SU-DHL-6 (cell line): ENCODE measurements around the gene GNAS.

Experiments used
- H2AFZ ChIP-seq: fragments of 200-600 bp; sonication (generic); 2 replicates; pipeline ENCODE4 v1.6.1; 2014; ENCODE audit warnings: low read depth, mild to moderate bottlenecking, moderate library complexity, mixed read lengths, antibody characterized with exemption, low read length; ENCODE audit not compliant: severe bottlenecking
- H3F3A ChIP-seq: fragments of 200-600 bp; shearing (Covaris generic); 2 replicates; pipeline ENCODE4 v1.6.0; 2016; ENCODE audit warnings: antibody characterized with exemption, mild to moderate bottlenecking; ENCODE audit not compliant: insufficient read depth
- H3K27ac ChIP-seq: fragments of 200-600 bp; sonication (generic); 2 replicates; pipeline ENCODE4 v1.5.1; 2016; ENCODE audit warnings: low read depth, mild to moderate bottlenecking, low read length, moderate library complexity, mixed read lengths
- H3K27me3 ChIP-seq: fragments of 200-600 bp; sonication (generic), shearing (Covaris generic); 2 replicates; pipeline ENCODE4 v1.6.0; 2014; ENCODE audit warnings: mild to moderate bottlenecking, low read length
- H3K36me3 ChIP-seq: fragments of 200-600 bp; sonication (generic); 2 replicates; pipeline ENCODE4 v1.6.1; 2014; ENCODE audit warnings: mild to moderate bottlenecking, low read length, mixed read lengths
- H3K4me2 ChIP-seq: fragments of 300-600, 200-600 bp; shearing (Covaris generic), sonication (generic); 2 replicates; pipeline ENCODE4 v1.6.0; 2014; ENCODE audit warnings: low read length, low read depth, mild to moderate bottlenecking; ENCODE audit not compliant: poor library complexity, severe bottlenecking
- H3K4me3 ChIP-seq: fragments of 200-600 bp; sonication (generic); 2 replicates; pipeline ENCODE4 v1.5.1; 2014; ENCODE audit warnings: antibody characterized with exemption, low read length, mild to moderate bottlenecking, mixed read lengths; ENCODE audit not compliant: insufficient read depth, poor library complexity, severe bottlenecking
- H3K79me2 ChIP-seq: fragments of 200-600 bp; sonication (generic); 2 replicates; pipeline ENCODE4 v1.6.1; 2014; ENCODE audit warnings: mild to moderate bottlenecking, low read length, moderate library complexity; ENCODE audit not compliant: insufficient read depth
- H3K9ac ChIP-seq: fragments of 200-600 bp; sonication (generic); 2 replicates; pipeline ENCODE4 v1.7.0; 2014; ENCODE audit warnings: mild to moderate bottlenecking, low read length
- H3K9me2 ChIP-seq: fragments of 200-600 bp; sonication (generic); replicated peaks from 2 replicates; pipeline ENCODE4 v1.6.1; 2014; ENCODE audit warnings: low read length; ENCODE audit not compliant: insufficient read depth
- H3K9me3 ChIP-seq: fragments of 200-600 bp; sonication (generic); 2 replicates; pipeline ENCODE4 v1.6.1; 2014; ENCODE audit warnings: low read length, mixed read lengths; ENCODE audit not compliant: insufficient read depth
- H4K20me1 ChIP-seq: fragments of 200-600 bp; sonication (generic); 2 replicates; pipeline ENCODE4 v1.6.1; 2014; ENCODE audit warnings: low read depth, mild to moderate bottlenecking, antibody characterized with exemption, low read length, moderate library complexity, mixed read lengths
- EZH2phosphoT487 ChIP-seq: fragments of 200-600 bp; sonication (generic), shearing (Covaris generic); conservative IDR thresholded peaks from 2 replicates; pipeline ENCODE4 v1.6.1; 2018; ENCODE audit warnings: mild to moderate bottlenecking, antibody characterized with exemption, low read length, moderate library complexity, mixed read lengths
- TF ChIP-seq, protein P1 (sequence below): fragments of 200-600 bp; sonication (generic); IDR thresholded peaks from one replicate; pipeline ENCODE4 v1.5.1; 2017; ENCODE audit warnings: antibody characterized with exemption, mild to moderate bottlenecking, low read length, moderate library complexity; ENCODE audit not compliant: insufficient read depth, poor library complexity, severe bottlenecking

GNAS gene

DNA sequence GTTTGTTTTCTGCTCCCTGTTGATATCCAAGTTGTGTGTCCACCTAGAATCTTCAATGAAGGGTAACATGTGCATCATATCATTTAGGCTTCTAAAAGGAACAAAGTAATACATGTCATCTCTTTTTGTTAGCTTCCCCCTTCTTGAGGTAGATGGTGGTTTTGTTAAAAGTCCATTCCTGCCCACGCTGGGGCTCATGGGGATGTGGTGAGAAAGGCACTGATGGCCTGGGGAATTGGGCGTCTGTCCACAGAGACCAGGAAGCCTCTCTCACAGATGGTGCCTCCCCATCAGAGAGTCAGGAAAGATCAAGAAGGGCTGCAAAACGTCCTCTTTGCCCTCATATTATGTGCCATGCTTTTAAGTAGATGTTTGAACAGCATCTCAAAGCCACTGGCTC lies 32.5 kb downstream of the GNAS start:
- no peaks in the 10 kb centered on the region for H3K36me3 ChIP-seq
- H3K4me2 ChIP-seq: no peak overlapping the region
- no peak overlapping the region for H3K9ac ChIP-seq
- peaks cover 3% of the 10 kb centered on the region for H3K79me2 ChIP-seq
- H3K27me3 ChIP-seq: no peaks in the 10 kb centered on the region
- peaks cover 8% of the 10 kb centered on the region; the same call in 1 of the 2 replicates for H3F3A ChIP-seq
- H3K4me3 ChIP-seq: no peak overlapping the region
- H4K20me1 ChIP-seq: no peaks in the 10 kb centered on the region
- H3K9me2 ChIP-seq: no peaks in the 10 kb centered on the region
- TF ChIP-seq, protein P1, sequence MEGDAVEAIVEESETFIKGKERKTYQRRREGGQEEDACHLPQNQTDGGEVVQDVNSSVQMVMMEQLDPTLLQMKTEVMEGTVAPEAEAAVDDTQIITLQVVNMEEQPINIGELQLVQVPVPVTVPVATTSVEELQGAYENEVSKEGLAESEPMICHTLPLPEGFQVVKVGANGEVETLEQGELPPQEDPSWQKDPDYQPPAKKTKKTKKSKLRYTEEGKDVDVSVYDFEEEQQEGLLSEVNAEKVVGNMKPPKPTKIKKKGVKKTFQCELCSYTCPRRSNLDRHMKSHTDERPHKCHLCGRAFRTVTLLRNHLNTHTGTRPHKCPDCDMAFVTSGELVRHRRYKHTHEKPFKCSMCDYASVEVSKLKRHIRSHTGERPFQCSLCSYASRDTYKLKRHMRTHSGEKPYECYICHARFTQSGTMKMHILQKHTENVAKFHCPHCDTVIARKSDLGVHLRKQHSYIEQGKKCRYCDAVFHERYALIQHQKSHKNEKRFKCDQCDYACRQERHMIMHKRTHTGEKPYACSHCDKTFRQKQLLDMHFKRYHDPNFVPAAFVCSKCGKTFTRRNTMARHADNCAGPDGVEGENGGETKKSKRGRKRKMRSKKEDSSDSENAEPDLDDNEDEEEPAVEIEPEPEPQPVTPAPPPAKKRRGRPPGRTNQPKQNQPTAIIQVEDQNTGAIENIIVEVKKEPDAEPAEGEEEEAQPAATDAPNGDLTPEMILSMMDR: no peak
- TF ChIP-seq EZH2phosphoT487: no peak
- H3K9me3 ChIP-seq: no peaks in the 10 kb centered on the region
- H3K27ac ChIP-seq: no peak overlapping the region
- no peak overlapping the region for H2AFZ ChIP-seq

GRCh38 chr20:58886546-58886945 lies 34.0 kb downstream of the GNAS start:
- Histone ChIP-seq H3K4me3 (no peak overlapping the region), H3K27ac (no peak overlapping the region), H2AFZ (no peak overlapping the region), H3K9me3 (no peaks in the 10 kb centered on the region), H3K9me2 (no peaks in the 10 kb centered on the region), H3K9ac (no peak overlapping the region), H3K79me2 (peaks cover 4% of the 10 kb centered on the region), H3K27me3 (no peaks in the 10 kb centered on the region), H4K20me1 (no peaks in the 10 kb centered on the region), H3F3A (peaks cover 12% of the 10 kb centered on the region; the same call in 1 of the 2 replicates), H3K36me3 (no peaks in the 10 kb centered on the region), H3K4me2 (no peak overlapping the region)
- TF ChIP-seq EZH2phosphoT487: no peak
- TF ChIP-seq, protein P1: no peak

- Histone ChIP-seq H3K9me2 (no peaks in the 10 kb centered on the region), H2AFZ (peak overlapping the region; percentile 63), H3F3A (peaks cover 17% of the 10 kb centered on the region; the same call in 1 of the 2 replicates), H3K9ac (peak overlapping the region; percentile 95), H3K9me3 (no peaks in the 10 kb centered on the region), H3K27me3 (no peaks in the 10 kb centered on the region), H3K27ac (peak overlapping the region; percentile 26; the same call in 1 of the 2 replicates), H3K36me3 (no peaks in the 10 kb centered on the region; the same call in 1 of the 2 replicates), H4K20me1 (0 out of 2 replicates have a peak, but pooled peaks cover under 1% of the 10 kb centered on the region), H3K79me2 (peaks cover 16% of the 10 kb centered on the region), H3K4me3 (peak overlapping the region; percentile 74), H3K4me2 (peak overlapping the region; percentile 60)
- no peak for TF ChIP-seq EZH2phosphoT487
- TF ChIP-seq, protein P1: no peak
These were observed 35.6 kb downstream of the GNAS start for GRCh38 chr20:58888103-58888502.
